ENCODE data around the gene GLI3.

DNA sequence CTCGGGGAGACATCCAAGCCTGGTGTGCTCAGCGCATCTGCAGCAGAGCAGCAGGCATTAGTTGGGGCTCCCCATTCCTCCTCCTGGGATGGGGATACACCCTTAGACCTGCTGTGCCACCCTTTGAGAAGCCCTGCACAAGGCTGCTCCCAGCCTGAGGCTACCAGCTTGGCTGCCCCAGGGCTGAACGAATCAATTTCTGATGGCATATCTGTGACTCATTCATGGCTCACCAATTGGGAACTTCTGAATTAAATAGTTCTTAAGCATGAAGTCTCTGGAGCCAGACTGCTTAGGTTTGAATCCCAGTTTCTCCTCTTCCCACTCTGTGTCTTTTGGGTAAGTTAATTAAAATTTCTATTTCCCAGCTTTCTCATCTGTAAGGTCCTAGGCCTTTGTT lies 16.3 kb upstream of the GLI3 start:
- TF ChIP-seq, protein P1, sequence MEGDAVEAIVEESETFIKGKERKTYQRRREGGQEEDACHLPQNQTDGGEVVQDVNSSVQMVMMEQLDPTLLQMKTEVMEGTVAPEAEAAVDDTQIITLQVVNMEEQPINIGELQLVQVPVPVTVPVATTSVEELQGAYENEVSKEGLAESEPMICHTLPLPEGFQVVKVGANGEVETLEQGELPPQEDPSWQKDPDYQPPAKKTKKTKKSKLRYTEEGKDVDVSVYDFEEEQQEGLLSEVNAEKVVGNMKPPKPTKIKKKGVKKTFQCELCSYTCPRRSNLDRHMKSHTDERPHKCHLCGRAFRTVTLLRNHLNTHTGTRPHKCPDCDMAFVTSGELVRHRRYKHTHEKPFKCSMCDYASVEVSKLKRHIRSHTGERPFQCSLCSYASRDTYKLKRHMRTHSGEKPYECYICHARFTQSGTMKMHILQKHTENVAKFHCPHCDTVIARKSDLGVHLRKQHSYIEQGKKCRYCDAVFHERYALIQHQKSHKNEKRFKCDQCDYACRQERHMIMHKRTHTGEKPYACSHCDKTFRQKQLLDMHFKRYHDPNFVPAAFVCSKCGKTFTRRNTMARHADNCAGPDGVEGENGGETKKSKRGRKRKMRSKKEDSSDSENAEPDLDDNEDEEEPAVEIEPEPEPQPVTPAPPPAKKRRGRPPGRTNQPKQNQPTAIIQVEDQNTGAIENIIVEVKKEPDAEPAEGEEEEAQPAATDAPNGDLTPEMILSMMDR (IDR thresholded peaks at IDR 0.05 in 8 of 11, conservative IDR thresholded peaks at IDR 0.05 in 3 of 11), result no peak
- TF ChIP-seq POLR2A (IDR thresholded peaks at IDR 0.05), result no peak

Data from spleen (tissue), 7 donors.